Measurements from ENCODE around the gene ARMC10.

GRCh38 chr7:103100348-103100747 is 25.4 kb downstream of the ARMC10 start:
- TF ChIP-seq CTCF (IDR thresholded peaks at IDR 0.05; ENCODE audit: low read depth, low read length) (no peak), MAX (IDR thresholded peaks at IDR 0.05; ENCODE audit: low read depth, low read length) (no peak)
